Fibroblast of lung (primary cell): ENCODE measurements around the gene OR5H14. TPM values are rescaled to one million over a fixed set of nuclear protein-coding genes. Genes with fewer than 3 reads are reported as not detected.

Experiments
- DNase-seq, 2 donors: peaks; one replicate each; pipeline versions ENCODE4 v3.0.0 to v3.0.0-alpha.2; 2010; ENCODE audit warnings: low read depth in 2 of 2
- H2AFZ ChIP-seq: 2 replicates; pipeline ENCODE4 v1.5.1; 2012; ENCODE audit warnings: low read length, control low read depth, inconsistent platforms
- H3K27ac ChIP-seq: 2 replicates; pipeline ENCODE4 v1.5.1; 2011; ENCODE audit warnings: low read length, control low read depth; ENCODE audit not compliant: insufficient read depth
- H3K27me3 ChIP-seq: 2 replicates; pipeline ENCODE4 v1.5.1; 2011; ENCODE audit warnings: mild to moderate bottlenecking, low read length; ENCODE audit not compliant: control insufficient read depth, insufficient read depth
- H3K36me3 ChIP-seq: 2 replicates; pipeline ENCODE4 v1.5.1; 2011; ENCODE audit warnings: low read length; ENCODE audit not compliant: control insufficient read depth, insufficient read depth
- H3K4me1 ChIP-seq: 2 replicates; pipeline ENCODE4 v1.5.1; 2011; ENCODE audit warnings: low read length; ENCODE audit not compliant: control insufficient read depth, insufficient read depth; ENCODE audit errors: extremely low read depth
- H3K4me2 ChIP-seq: 2 replicates; pipeline ENCODE4 v1.5.1; 2011; ENCODE audit warnings: low read length, control low read depth; ENCODE audit not compliant: insufficient read depth; ENCODE audit errors: extremely low read depth
- H3K4me3 ChIP-seq, 4 experiments: fragments of 200-600 bp in 1 of 4; sonication (generic) in 1 of 4; replicated peaks in 1 of 4; 2 replicates each; pipeline ENCODE4 v1.5.1; 2011 to 2016; ENCODE audit warnings: low read length in 4 of 4, low read depth in 3 of 4, mild to moderate bottlenecking in 3 of 4, control low read depth in 2 of 4, inconsistent platforms in 1 of 4, mixed read lengths in 1 of 4; ENCODE audit not compliant: insufficient read depth in 1 of 4; ENCODE audit errors: control extremely low read depth in 1 of 4
- H3K79me2 ChIP-seq: 2 replicates; pipeline ENCODE4 v1.5.1; 2012; ENCODE audit warnings: mild to moderate bottlenecking, low read length, inconsistent platforms; ENCODE audit not compliant: control insufficient read depth, insufficient read depth
- H3K9ac ChIP-seq: 2 replicates; pipeline ENCODE4 v1.5.1; 2011; ENCODE audit warnings: mild to moderate bottlenecking, low read length, control low read depth; ENCODE audit not compliant: insufficient read depth
- H3K9me3 ChIP-seq: 2 replicates; pipeline ENCODE4 v1.5.1; 2012; ENCODE audit warnings: low read depth, low read length; ENCODE audit not compliant: control insufficient read depth, insufficient read depth
- H4K20me1 ChIP-seq: 2 replicates; pipeline ENCODE4 v1.5.1; 2011; ENCODE audit warnings: low read length; ENCODE audit not compliant: control insufficient read depth, insufficient read depth; ENCODE audit errors: extremely low read depth
- EZH2 ChIP-seq: IDR thresholded peaks from 2 replicates; pipeline ENCODE4 v1.5.1; 2012; ENCODE audit warnings: low read length, control low read depth, mild to moderate bottlenecking; ENCODE audit errors: missing control alignments
- polyA plus RNA-seq, 2 donors: library from polyadenylated mRNA; depleted of rRNA in 1 of 2; stranded (reverse) in 1 of 2; unstranded in 1 of 2; fragments of >200 nt; gene quantifications; 2 replicates each; pipeline ENCODE4 v1.2.1, GENCODE V29; 2011 to 2012; ENCODE audit warnings: missing spikeins in 1 of 2
- total RNA-seq: library from RNA; depleted of rRNA; stranded (reverse); fragments of >200 nt; gene quantifications from 2 replicates; pipeline ENCODE4 v1.2.1, GENCODE V29; 2014
- TF ChIP-seq, protein P1 (sequence below), 2 donors: IDR thresholded peaks in 1 of 2; conservative IDR thresholded peaks in 1 of 2; 1 replicate in 1 of 2; 2 replicates in 1 of 2; pipeline ENCODE4 v1.5.1; 2011 to 2012; ENCODE audit warnings: low read length in 2 of 2, control low read depth in 1 of 2, inconsistent platforms in 1 of 2, low read depth in 1 of 2, mild to moderate bottlenecking in 1 of 2

The OR5H14 gene
- total and polyA plus RNA-seq, 2 donors (not counting 1 experiment from before 2014, with no cell fraction given): not detected

GRCh38 chr3:98199020-98199419 lies 51.7 kb downstream of the OR5H14 start:
- no peak for DNase-seq
- no peak overlapping the region for H3K9ac ChIP-seq
- no peak overlapping the region for H3K4me2 ChIP-seq
- no peaks in the 10 kb centered on the region for H4K20me1 ChIP-seq
- H3K4me1 ChIP-seq: no peaks in the 10 kb centered on the region
- no peak overlapping the region for H3K4me3 ChIP-seq
- H3K27ac ChIP-seq: no peak overlapping the region
- H3K27me3 ChIP-seq: no peaks in the 10 kb centered on the region
- TF ChIP-seq EZH2: no peak
- TF ChIP-seq, protein P1, sequence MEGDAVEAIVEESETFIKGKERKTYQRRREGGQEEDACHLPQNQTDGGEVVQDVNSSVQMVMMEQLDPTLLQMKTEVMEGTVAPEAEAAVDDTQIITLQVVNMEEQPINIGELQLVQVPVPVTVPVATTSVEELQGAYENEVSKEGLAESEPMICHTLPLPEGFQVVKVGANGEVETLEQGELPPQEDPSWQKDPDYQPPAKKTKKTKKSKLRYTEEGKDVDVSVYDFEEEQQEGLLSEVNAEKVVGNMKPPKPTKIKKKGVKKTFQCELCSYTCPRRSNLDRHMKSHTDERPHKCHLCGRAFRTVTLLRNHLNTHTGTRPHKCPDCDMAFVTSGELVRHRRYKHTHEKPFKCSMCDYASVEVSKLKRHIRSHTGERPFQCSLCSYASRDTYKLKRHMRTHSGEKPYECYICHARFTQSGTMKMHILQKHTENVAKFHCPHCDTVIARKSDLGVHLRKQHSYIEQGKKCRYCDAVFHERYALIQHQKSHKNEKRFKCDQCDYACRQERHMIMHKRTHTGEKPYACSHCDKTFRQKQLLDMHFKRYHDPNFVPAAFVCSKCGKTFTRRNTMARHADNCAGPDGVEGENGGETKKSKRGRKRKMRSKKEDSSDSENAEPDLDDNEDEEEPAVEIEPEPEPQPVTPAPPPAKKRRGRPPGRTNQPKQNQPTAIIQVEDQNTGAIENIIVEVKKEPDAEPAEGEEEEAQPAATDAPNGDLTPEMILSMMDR (conservative IDR thresholded peaks at IDR 0.05 in 1 of 2, IDR thresholded peaks at IDR 0.05 in 1 of 2; ENCODE audit: low read depth in 1 of 2, low read length in 2 of 2): no peak
- no peaks in the 10 kb centered on the region for H3K9me3 ChIP-seq
- H3K36me3 ChIP-seq: no peaks in the 10 kb centered on the region
- H2AFZ ChIP-seq: no peak overlapping the region
- H3K79me2 ChIP-seq: no peaks in the 10 kb centered on the region

Other genes with a start within 250 kb of the OR5H14 start
- gene RIOX2, start 175.0 kb upstream of the OR5H14 start, total RNA-seq: 36.7 and 46.1 TPM in 2 replicates
- gene RIOX2, start 175.0 kb upstream of the OR5H14 start, polyA plus RNA-seq: 23.1 and 23.7 TPM in 2 replicates
- gene GABRR3, start 112.2 kb upstream of the OR5H14 start, total RNA-seq: not detected in 2 replicates
- gene GABRR3, start 112.2 kb upstream of the OR5H14 start, polyA plus RNA-seq: not detected in 2 replicates
- not detected in 2 replicates for gene OR5AC2, start 60.3 kb upstream of the OR5H14 start, total RNA-seq
- not detected in 2 replicates for gene OR5AC2, start 60.3 kb upstream of the OR5H14 start, polyA plus RNA-seq
- gene OR5H1, start 16.8 kb upstream of the OR5H14 start, total RNA-seq: not detected in 2 replicates
- gene OR5H1, start 16.8 kb upstream of the OR5H14 start, polyA plus RNA-seq: not detected in 2 replicates
- not detected in 2 replicates for gene OR5H15, start 19.2 kb downstream of the OR5H14 start, total RNA-seq
- not detected in 2 replicates for gene OR5H15, start 19.2 kb downstream of the OR5H14 start, polyA plus RNA-seq
- gene OR5H6, start 116.8 kb downstream of the OR5H14 start, total RNA-seq: not detected in 2 replicates
- gene OR5H6, start 116.8 kb downstream of the OR5H14 start, polyA plus RNA-seq: not detected in 2 replicates
- gene OR5H2, start 135.0 kb downstream of the OR5H14 start, total RNA-seq: not detected in 2 replicates
- gene OR5H2, start 135.0 kb downstream of the OR5H14 start, polyA plus RNA-seq: not detected in 2 replicates
- not detected in 2 replicates for gene OR5K4, start 206.4 kb downstream of the OR5H14 start, total RNA-seq
- not detected in 2 replicates for gene OR5K4, start 206.4 kb downstream of the OR5H14 start, polyA plus RNA-seq
- not detected in 2 replicates for gene OR5K3, start 243.2 kb downstream of the OR5H14 start, total RNA-seq
- not detected in 2 replicates for gene OR5K3, start 243.2 kb downstream of the OR5H14 start, polyA plus RNA-seq